ENCODE results near the gene PCBP3.
"Not testable (repeated sequence)": the region's sequence is repeated elsewhere in the genome, so short reads cannot be mapped to it uniquely, and the experiment has no call there.

Gene PCBP3

GRCh38 chr21:45975020-45975666 lies 331.6 kb downstream of the PCBP3 start:
- no peak for DNase-seq

GRCh38 chr21:45975667-45976409 lies 332.3 kb downstream of the PCBP3 start:
- DNase-seq: not testable (repeated sequence)

DNA sequence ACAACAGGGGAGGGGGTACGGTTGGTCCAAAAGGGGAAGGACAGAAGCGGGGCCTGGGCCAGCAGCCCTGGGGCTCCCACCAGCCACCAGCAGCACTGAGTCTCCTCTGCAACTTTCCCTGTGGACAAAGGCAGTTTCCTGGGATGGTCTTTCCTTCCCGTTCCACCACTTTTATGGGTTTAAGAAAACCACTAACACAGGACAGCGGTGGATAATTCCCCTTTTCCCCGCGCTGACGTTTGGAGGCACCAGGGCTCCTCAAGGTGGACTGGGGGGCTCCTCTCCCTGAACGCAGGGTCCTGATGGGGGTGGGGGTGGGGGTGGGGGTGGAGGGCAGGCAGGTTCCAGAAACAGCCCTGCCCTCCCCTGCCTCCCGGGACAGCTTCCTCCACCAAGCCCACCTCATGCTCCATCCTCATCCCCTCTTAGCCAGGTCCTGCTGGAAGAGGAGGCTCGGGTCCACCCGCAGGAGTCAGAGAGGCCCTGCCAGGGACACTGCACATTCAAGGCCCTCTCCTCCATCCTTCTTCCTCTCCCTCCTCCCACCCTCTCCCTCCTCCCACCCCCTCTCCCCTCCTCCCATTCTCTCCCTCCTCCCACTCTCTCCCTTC lies 333.3 kb downstream of the PCBP3 start:
- no peak for DNase-seq

- no peak for DNase-seq
Observed at GRCh38 chr21:45977396-45977795, 333.9 kb downstream of the PCBP3 start.

GRCh38 chr21:45979141-45979631 lies 335.7 kb downstream of the PCBP3 start:
- no peak for DNase-seq

GRCh38 chr21:45979651-45980050 lies 336.1 kb downstream of the PCBP3 start:
- no peak for DNase-seq

- DNase-seq: no peak
Observed at GRCh38 chr21:45980271-45980670, 336.7 kb downstream of the PCBP3 start.

DNA sequence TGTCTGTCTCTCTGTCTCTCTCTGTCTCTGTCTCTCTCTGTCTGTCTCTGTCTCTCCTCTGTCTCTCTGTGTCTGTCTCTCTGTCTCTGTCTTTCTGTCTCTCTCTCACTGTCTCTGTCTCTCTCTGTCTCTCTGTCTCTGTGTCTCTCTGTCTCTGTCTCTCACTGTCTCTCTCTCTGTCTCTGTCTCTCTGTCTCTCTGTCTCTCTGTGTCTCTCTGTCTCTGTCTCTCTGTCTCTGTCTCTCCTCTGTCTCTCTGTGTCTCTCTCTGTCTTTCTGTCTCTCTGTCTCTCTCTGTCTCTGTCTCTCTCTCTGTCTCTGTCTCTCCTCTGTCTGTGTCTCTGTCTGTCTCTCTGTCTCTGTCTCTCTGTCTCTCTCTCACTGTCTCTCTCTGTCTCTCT lies 337.2 kb downstream of the PCBP3 start:
- DNase-seq: no peak

GRCh38 chr21:45981151-45982091 lies 337.9 kb downstream of the PCBP3 start, which contains the start of gene COL6A1:
Gene COL6A1 (plus strand): TSS chr21:45981770. CDS start chr21:45981851, 81 bp downstream.
- DNase-seq: peak; percentile 43 to 79

GRCh38 chr21:45982092-45982757 lies 338.7 kb downstream of the PCBP3 start:
- DNase-seq: no peak

DNA sequence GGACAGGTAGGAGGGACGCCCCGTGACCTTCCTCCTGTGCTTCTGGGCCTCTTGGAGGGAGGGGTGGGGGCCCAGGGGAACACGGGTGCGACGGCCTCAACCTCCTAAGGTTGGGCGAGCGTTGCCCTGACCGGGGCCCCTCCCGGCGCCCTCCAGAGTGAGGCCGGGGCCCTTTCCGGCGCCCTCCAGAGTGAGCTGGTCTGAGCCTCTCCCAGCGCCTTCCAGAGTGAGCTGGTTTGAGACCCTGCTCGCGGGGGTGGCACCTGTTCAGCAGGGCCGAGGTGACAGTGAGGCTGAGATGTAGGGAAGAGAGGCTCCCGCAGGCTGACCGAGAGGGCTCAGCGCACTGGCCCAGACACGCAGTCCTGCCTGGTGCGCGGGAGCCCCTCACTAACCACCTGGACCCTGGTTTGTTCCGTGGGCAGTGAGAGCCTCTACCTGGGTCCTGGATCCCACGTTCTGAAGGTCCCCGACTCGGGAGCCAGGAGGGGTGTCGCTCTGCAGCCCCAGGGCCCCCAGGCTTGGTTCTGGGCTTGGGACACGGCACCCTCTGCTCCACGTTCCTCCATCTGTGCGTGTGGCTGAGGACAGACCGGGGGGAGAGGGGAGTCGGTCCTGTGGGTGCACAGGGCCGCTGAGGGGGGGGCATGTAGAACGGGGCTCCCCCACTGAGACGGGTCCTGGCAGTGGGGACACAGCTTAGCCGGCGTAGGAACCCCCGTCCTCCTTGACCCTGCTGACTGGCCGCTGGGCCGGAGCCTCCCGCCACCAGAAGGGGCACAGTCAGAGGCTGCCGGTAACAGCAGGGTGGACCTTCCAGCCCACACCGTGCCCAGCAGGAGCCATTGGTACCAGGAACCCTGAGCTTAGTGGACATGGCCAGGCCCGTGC lies 339.5 kb downstream of the PCBP3 start:
- DNase-seq: peak in 1 of 2 experiments; percentile 39

DNA sequence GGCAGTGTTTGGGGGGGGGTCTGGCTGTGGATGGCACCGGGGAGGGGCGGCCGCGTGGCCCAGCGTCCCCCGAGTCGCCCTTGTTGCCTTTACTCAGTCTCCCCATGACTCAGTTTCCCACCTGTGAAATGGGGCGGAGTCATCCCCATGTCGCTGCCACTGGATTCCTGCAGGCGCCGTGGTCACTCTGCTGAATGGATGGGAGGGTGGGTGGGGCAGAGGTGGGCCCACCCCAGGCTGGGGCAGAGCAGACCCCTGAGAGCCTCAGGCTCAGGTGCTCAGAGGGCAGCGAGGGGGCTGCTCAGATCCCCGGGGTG lies 340.1 kb downstream of the PCBP3 start:
- no peak for DNase-seq

GRCh38 chr21:45983981-45984551 lies 340.5 kb downstream of the PCBP3 start:
- DNase-seq: peak; percentile 42 to 75

DNA sequence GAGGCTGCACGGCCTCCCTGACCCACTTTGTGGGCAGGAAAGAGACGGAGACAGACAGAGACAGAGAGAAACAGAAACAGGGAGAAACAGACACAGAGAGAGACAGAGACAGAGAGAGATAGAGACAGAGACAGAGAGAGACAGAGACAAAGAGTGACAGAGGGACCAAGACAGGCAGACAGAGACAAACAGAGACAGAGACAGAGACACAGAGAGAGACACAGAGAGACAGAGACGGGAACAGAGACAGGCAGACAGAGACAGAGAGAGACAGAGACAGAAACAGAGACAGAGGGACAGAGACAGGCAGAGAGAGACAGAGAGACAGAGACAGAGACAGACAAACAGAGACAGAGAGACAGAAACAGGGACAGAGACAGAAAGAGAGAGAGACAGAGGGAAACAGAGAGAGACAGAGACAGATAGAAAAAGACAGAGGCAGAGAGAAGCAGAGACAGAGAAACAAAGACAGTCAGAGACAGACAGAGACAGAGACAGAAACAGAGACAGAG lies 341.1 kb downstream of the PCBP3 start:
- no peak for DNase-seq

DNA sequence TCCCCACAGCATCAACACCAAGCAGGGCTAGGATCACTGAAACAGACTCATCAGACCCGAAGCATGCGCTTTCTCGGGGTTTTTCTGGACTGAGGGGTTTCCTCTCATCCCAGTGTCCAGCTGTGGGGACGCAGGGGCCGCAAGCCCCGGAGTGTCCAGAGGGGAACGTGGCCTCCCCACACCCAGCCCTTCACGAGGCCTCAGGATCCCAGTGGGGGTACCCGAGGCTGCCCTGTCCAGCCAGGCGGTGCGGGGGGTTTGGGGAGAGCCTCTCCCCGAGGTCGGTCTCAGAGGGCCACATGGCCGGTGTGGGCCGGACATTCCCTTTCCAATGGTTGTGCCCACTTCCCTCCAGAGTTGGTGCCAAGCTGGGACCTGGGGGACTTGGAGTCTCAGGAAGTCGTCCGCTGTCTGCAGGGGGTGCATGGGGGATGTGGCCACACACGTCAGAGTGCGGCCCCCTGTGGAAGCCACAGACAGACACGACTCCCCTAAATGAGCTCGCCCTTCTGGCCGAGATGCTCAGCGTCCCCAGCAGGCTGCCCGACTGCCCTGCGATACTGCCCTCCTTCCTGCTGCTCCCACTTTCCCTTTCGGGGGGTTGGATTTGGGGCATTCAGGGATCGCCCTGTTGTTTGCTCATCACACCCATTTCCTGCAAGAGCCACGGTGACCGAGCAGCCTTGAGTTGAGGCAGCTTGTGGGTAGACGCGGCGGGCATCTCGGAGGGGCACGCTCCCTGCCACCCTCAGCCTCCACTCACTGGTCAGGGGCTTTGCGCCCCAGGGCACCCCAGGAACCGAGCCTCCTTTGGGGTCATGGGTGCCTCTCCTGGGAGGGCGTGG lies 342.2 kb downstream of the PCBP3 start:
- no peak for DNase-seq

- no peak for DNase-seq
Observed at GRCh38 chr21:45986316-45987051, 343.0 kb downstream of the PCBP3 start.

- DNase-seq: no peak
Observed at GRCh38 chr21:45987121-45987711, 343.7 kb downstream of the PCBP3 start.

Data from NCI-H526 (cell line).